GM21526 (cell line): Measurements from ENCODE around the gene TCF12.
"Not testable (repeated sequence)": the region's sequence is repeated elsewhere in the genome, so short reads cannot be mapped to it uniquely, and the experiment has no call there.

Experiments
- ATAC-seq: cut with Tn5 transposase; IDR thresholded peaks from one replicate; pipeline ENCODE4 v1.9.1; 2021; ENCODE audit warnings: moderate library complexity; ENCODE audit not compliant: unreplicated experiment, low FRiP score

The TCF12 gene

GRCh38 chr15:56943403-56943802, 25.0 kb downstream of the TCF12 start:
- ATAC-seq, result no peak

- no peak for ATAC-seq
Measured at GRCh38 chr15:56944485-56944884, 26.0 kb downstream of the TCF12 start.

- ATAC-seq, result no peak
Measured at GRCh38 chr15:56946150-56946549, 27.7 kb downstream of the TCF12 start.

GRCh38 chr15:56948000-56948763, 29.7 kb downstream of the TCF12 start:
- ATAC-seq, result no peak

GRCh38 chr15:56948764-56949101, 30.3 kb downstream of the TCF12 start:
- no peak for ATAC-seq

- ATAC-seq, result peak; percentile 79
Measured at GRCh38 chr15:56950979-56951378, 32.5 kb downstream of the TCF12 start.

- no peak for ATAC-seq
Measured at GRCh38 chr15:56953790-56954189, 35.3 kb downstream of the TCF12 start.

GRCh38 chr15:56955011-56955410, 36.6 kb downstream of the TCF12 start:
- not testable (repeated sequence) for ATAC-seq

- ATAC-seq, result no peak
Measured at GRCh38 chr15:56956538-56956937, 38.1 kb downstream of the TCF12 start.

GRCh38 chr15:56957812-56958406, 39.5 kb downstream of the TCF12 start:
- no peak for ATAC-seq

- no peak for ATAC-seq
Measured at GRCh38 chr15:56959318-56959648, 40.8 kb downstream of the TCF12 start.

GRCh38 chr15:56960116-56960515, 41.7 kb downstream of the TCF12 start:
- ATAC-seq, result no peak

GRCh38 chr15:56963126-56963525, 44.7 kb downstream of the TCF12 start:
- ATAC-seq, result no peak

- no peak for ATAC-seq
Measured at GRCh38 chr15:56963710-56964109, 45.3 kb downstream of the TCF12 start.

GRCh38 chr15:56964182-56964581, 45.7 kb downstream of the TCF12 start:
- no peak for ATAC-seq

GRCh38 chr15:56965231-56966013, 47.0 kb downstream of the TCF12 start:
- no peak for ATAC-seq

- no peak for ATAC-seq
Measured at GRCh38 chr15:56967336-56967735, 48.9 kb downstream of the TCF12 start.

GRCh38 chr15:56968256-56968655, 49.8 kb downstream of the TCF12 start:
- no peak for ATAC-seq

GRCh38 chr15:56968821-56969220, 50.4 kb downstream of the TCF12 start:
- no peak for ATAC-seq

GRCh38 chr15:56969265-56969895, 50.9 kb downstream of the TCF12 start:
- ATAC-seq, result no peak

- no peak for ATAC-seq
Measured at GRCh38 chr15:56971571-56971970, 53.1 kb downstream of the TCF12 start.
